ENCODE data around the gene KCTD16.

- no peak for TF ChIP-seq CTCF (IDR thresholded peaks at IDR 0.05)
- no peak for TF ChIP-seq EZH2 (IDR thresholded peaks at IDR 0.05; ENCODE audit: borderline replicate concordance, insufficient read depth, low read depth, low read length, poor library complexity, severe bottlenecking)
Observed at GRCh38 chr5:144403817-144404420, 233.2 kb downstream of the KCTD16 start.
